ENCODE measurements around the gene DDR2.
A peak's percentile ranks its signal among the peaks of the same experiment; 100 is the strongest.

DDR2 gene

GRCh38 chr1:162619076-162619475, 13.2 kb upstream of the DDR2 start:
- no peak overlapping the region for H3K4me3 ChIP-seq (ENCODE audit: control insufficient read depth, low read depth, low read length)
- no peak for TF ChIP-seq CTCF (conservative IDR thresholded peaks at IDR 0.05; ENCODE audit: control insufficient read depth, insufficient read depth, low read depth, low read length)
- no peak for DNase-seq (ENCODE audit: low read depth)

GRCh38 chr1:162621256-162621655, 11.0 kb upstream of the DDR2 start:
- DNase-seq (ENCODE audit: low read depth), result no peak
- H3K4me3 ChIP-seq (ENCODE audit: control insufficient read depth, low read depth, low read length), result no peak overlapping the region
- no peak for TF ChIP-seq CTCF (conservative IDR thresholded peaks at IDR 0.05; ENCODE audit: control insufficient read depth, insufficient read depth, low read depth, low read length)

- no peak for TF ChIP-seq CTCF (conservative IDR thresholded peaks at IDR 0.05; ENCODE audit: control insufficient read depth, insufficient read depth, low read depth, low read length)
These were observed 6.6 kb upstream of the DDR2 start for GRCh38 chr1:162625679-162626078.

GRCh38 chr1:162626094-162626493, 6.2 kb upstream of the DDR2 start:
- TF ChIP-seq CTCF (conservative IDR thresholded peaks at IDR 0.05; ENCODE audit: control insufficient read depth, insufficient read depth, low read depth, low read length), result no peak
- DNase-seq (ENCODE audit: low read depth), result peak; percentile 53
- no peak overlapping the region for H3K4me3 ChIP-seq (ENCODE audit: control insufficient read depth, low read depth, low read length)

More at GRCh38 chr1:162625679-162626078, 6.6 kb upstream of the DDR2 start:
- DNase-seq (ENCODE audit: low read depth), result no peak
- H3K4me3 ChIP-seq (ENCODE audit: control insufficient read depth, low read depth, low read length), result no peak overlapping the region

GRCh38 chr1:162626761-162627160, 5.5 kb upstream of the DDR2 start:
- no peak for DNase-seq (ENCODE audit: low read depth)
- no peak for TF ChIP-seq CTCF (conservative IDR thresholded peaks at IDR 0.05; ENCODE audit: control insufficient read depth, insufficient read depth, low read depth, low read length)
- no peak overlapping the region for H3K4me3 ChIP-seq (ENCODE audit: control insufficient read depth, low read depth, low read length)

GRCh38 chr1:162627662-162628296, 4.5 kb upstream of the DDR2 start:
- DNase-seq (ENCODE audit: low read depth), result peak; percentile 70
- H3K4me3 ChIP-seq (ENCODE audit: control insufficient read depth, low read depth, low read length), result no peak overlapping the region
- peak; percentile 53 for TF ChIP-seq CTCF (conservative IDR thresholded peaks at IDR 0.05; ENCODE audit: control insufficient read depth, insufficient read depth, low read depth, low read length)
